IMR-90 (cell line): ENCODE data around the gene ALKBH5. TPM values are rescaled to one million over a fixed set of nuclear protein-coding genes. Genes with fewer than 3 reads are reported as not detected.

ENCODE experiments used
- ATAC-seq: fragments of 200-7000 bp; cut with Tn5 transposase; 2 replicates; pipeline ENCODE4 v1.9.1; 2020; ENCODE audit warnings: low read depth, mild to moderate bottlenecking, moderate library complexity
- BruUV-seq: library from RNA; stranded (reverse); fragments of 400-500 nt; replicated peaks from 2 replicates; lab custom pipeline; 2021; lab: Mats Ljungman, UMichigan
- CTCF ChIA-PET: fragments of 300-600 bp; formaldehyde crosslinking; extraction: SDS; loops from one replicate; lab custom pipeline; 2021; ENCODE audit warnings: antibody characterized with exemption; lab: Yijun Ruan, JAX
- POLR2A ChIA-PET: fragments of 300-600 bp; sonication (Branson Sonifier 250); formaldehyde crosslinking; loops from one replicate; lab custom pipeline; 2022; ENCODE audit warnings: antibody characterized with exemption; ENCODE audit not compliant: unreplicated experiment; lab: Charles Lee
- DNase-seq: peaks from one replicate; pipeline ENCODE4 v3.0.0; 2013
- H2AFZ ChIP-seq: replicated peaks from 2 replicates; pipeline ENCODE3; 2013; ENCODE audit warnings: low read length, mild to moderate bottlenecking; ENCODE audit not compliant: poor library complexity
- H2AK5ac ChIP-seq: 2 replicates; pipeline ENCODE4 v1.6.1; 2013; ENCODE audit warnings: low read depth, low read length, inconsistent platforms
- H2AK9ac ChIP-seq: replicated peaks from 2 replicates; pipeline ENCODE3; 2013; ENCODE audit warnings: mild to moderate bottlenecking, low read depth, low read length, moderate library complexity; ENCODE audit not compliant: poor library complexity
- H2BK120ac ChIP-seq: 2 replicates; pipeline ENCODE4 v1.6.1; 2013; ENCODE audit warnings: low read depth, low read length, inconsistent platforms
- H2BK15ac ChIP-seq: 3 replicates; pipeline ENCODE4 v1.6.1; 2013; ENCODE audit warnings: low read depth, low read length, inconsistent platforms
- H2BK20ac ChIP-seq: 2 replicates; pipeline ENCODE4 v1.6.1; 2013; ENCODE audit warnings: low read depth, mild to moderate bottlenecking, inconsistent platforms, low read length, moderate library complexity
- H2BK5ac ChIP-seq: 2 replicates; pipeline ENCODE4 v1.6.1; 2013; ENCODE audit warnings: mild to moderate bottlenecking, low read depth, low read length, inconsistent platforms; ENCODE audit not compliant: poor library complexity, severe bottlenecking
- H3K14ac ChIP-seq: replicated peaks from 2 replicates; pipeline ENCODE4 v1.6.1; 2013; ENCODE audit warnings: low read depth, low read length, inconsistent platforms
- H3K18ac ChIP-seq: 2 replicates; pipeline ENCODE4 v1.6.1; 2013; ENCODE audit warnings: low read depth, low read length, control low read depth
- H3K23ac ChIP-seq: 2 replicates; pipeline ENCODE4 v1.6.1; 2013; ENCODE audit warnings: low read depth, low read length, inconsistent platforms
- H3K27ac ChIP-seq: 2 replicates; pipeline ENCODE4 v1.5.1; 2013; ENCODE audit warnings: mild to moderate bottlenecking, control low read depth, low read length; ENCODE audit not compliant: insufficient read depth
- H3K27me3 ChIP-seq: 2 replicates; pipeline ENCODE4 v1.6.1; 2013; ENCODE audit warnings: low read length; ENCODE audit not compliant: control insufficient read depth, insufficient read depth
- H3K36me3 ChIP-seq: 2 replicates; pipeline ENCODE4 v1.6.1; 2013; ENCODE audit warnings: low read length, mixed read lengths; ENCODE audit not compliant: control insufficient read depth, insufficient read depth
- H3K4ac ChIP-seq: 2 replicates; pipeline ENCODE4 v1.6.1; 2013; ENCODE audit warnings: low read depth, low read length, inconsistent platforms
- H3K4me1 ChIP-seq: 2 replicates; pipeline ENCODE4 v1.6.1; 2013; ENCODE audit warnings: low read length, mixed read lengths; ENCODE audit not compliant: control insufficient read depth, insufficient read depth
- H3K4me2 ChIP-seq: 2 replicates; pipeline ENCODE4 v1.6.1; 2013; ENCODE audit warnings: low read depth, mild to moderate bottlenecking, control low read depth, low read length, moderate library complexity
- H3K4me3 ChIP-seq: 2 replicates; pipeline ENCODE4 v1.5.1; 2013; ENCODE audit warnings: low read depth, mild to moderate bottlenecking, control low read depth, low read length, moderate library complexity; ENCODE audit not compliant: insufficient read depth
- H3K56ac ChIP-seq: 2 replicates; pipeline ENCODE4 v1.6.1; 2013; ENCODE audit warnings: low read length, inconsistent platforms; ENCODE audit not compliant: insufficient read depth; ENCODE audit errors: extremely low read depth
- H3K79me1 ChIP-seq, 2 experiments: 2 replicates each; pipeline ENCODE4 v1.6.1; 2013; ENCODE audit warnings: low read length in 2 of 2, inconsistent platforms in 1 of 2, low read depth in 1 of 2
- H3K9ac ChIP-seq: 2 replicates; pipeline ENCODE4 v1.6.1; 2013; ENCODE audit warnings: low read depth, low read length, control low read depth
- H3K9me1 ChIP-seq: 2 replicates; pipeline ENCODE4 v1.6.1; 2013; ENCODE audit warnings: low read length, inconsistent platforms; ENCODE audit not compliant: insufficient read depth
- H3K9me3 ChIP-seq: 2 replicates; pipeline ENCODE4 v1.6.1; 2013; ENCODE audit warnings: low read length; ENCODE audit not compliant: control insufficient read depth, insufficient read depth
- H4K20me1 ChIP-seq: 2 replicates; pipeline ENCODE4 v1.6.1; 2013; ENCODE audit warnings: low read length, inconsistent platforms; ENCODE audit not compliant: insufficient read depth
- H4K5ac ChIP-seq: 2 replicates; pipeline ENCODE4 v1.6.1; 2013; ENCODE audit warnings: mild to moderate bottlenecking, low read depth, low read length, control low read depth
- H4K8ac ChIP-seq, 2 experiments: 2 replicates each; pipeline ENCODE4 v1.6.1; 2013; ENCODE audit warnings: low read depth in 2 of 2, low read length in 2 of 2, control low read depth in 1 of 2, inconsistent platforms in 1 of 2
- H4K91ac ChIP-seq: 2 replicates; pipeline ENCODE4 v1.6.1; 2013; ENCODE audit warnings: low read depth, low read length, inconsistent platforms; ENCODE audit not compliant: insufficient read depth
- BHLHE40 ChIP-seq: fragments of 150-350 bp; IDR thresholded peaks from 2 replicates; pipeline ENCODE4 v1.6.1; 2016; ENCODE audit warnings: mild to moderate bottlenecking, low read depth, low read length
- CEBPB ChIP-seq: IDR thresholded peaks from 2 replicates; pipeline ENCODE4 v1.6.1; 2012; ENCODE audit warnings: low read depth, low read length, improper control_type of control experiment
- CHD1 ChIP-seq: IDR thresholded peaks from 2 replicates; pipeline ENCODE4 v1.6.1; 2012; ENCODE audit warnings: low read depth, low read length, improper control_type of control experiment
- FOS ChIP-seq: fragments of 150-350 bp; IDR thresholded peaks from 2 replicates; pipeline ENCODE4 v1.6.1; 2016; ENCODE audit warnings: low read depth, low read length
- MAFK ChIP-seq: IDR thresholded peaks from 2 replicates; pipeline ENCODE4 v1.6.1; 2012; ENCODE audit warnings: low read depth, low read length, improper control_type of control experiment
- MAZ ChIP-seq: IDR thresholded peaks from 2 replicates; pipeline ENCODE4 v1.6.1; 2012; ENCODE audit warnings: low read depth, mild to moderate bottlenecking, low read length, improper control_type of control experiment, moderate library complexity, borderline replicate concordance
- MXI1 ChIP-seq: IDR thresholded peaks from 2 replicates; pipeline ENCODE4 v1.6.1; 2012; ENCODE audit warnings: low read depth, mild to moderate bottlenecking, low read length, moderate library complexity, borderline replicate concordance
- NFE2L2 ChIP-seq: fragments of 150-350 bp; IDR thresholded peaks from 2 replicates; pipeline ENCODE4 v1.6.1; 2016; ENCODE audit warnings: low read depth, mild to moderate bottlenecking, low read length
- POLR2A ChIP-seq: IDR thresholded peaks from 2 replicates; pipeline ENCODE4 v1.6.1; 2012; ENCODE audit warnings: mild to moderate bottlenecking, low read depth, low read length
- RAD21 ChIP-seq: IDR thresholded peaks from 2 replicates; pipeline ENCODE4 v1.6.1; 2012; ENCODE audit warnings: low read length, improper control_type of control experiment
- RCOR1 ChIP-seq: IDR thresholded peaks from 2 replicates; pipeline ENCODE4 v1.6.1; 2012; ENCODE audit warnings: mild to moderate bottlenecking, low read length, improper control_type of control experiment; ENCODE audit not compliant: insufficient replicate concordance
- RFX5 ChIP-seq: IDR thresholded peaks from 2 replicates; pipeline ENCODE4 v1.8.0; 2012; ENCODE audit warnings: low read depth, mild to moderate bottlenecking, low read length, moderate library complexity
- SMC3 ChIP-seq: fragments of 150-350 bp; IDR thresholded peaks from 2 replicates; pipeline ENCODE4 v1.6.1; 2016; ENCODE audit warnings: low read depth, mild to moderate bottlenecking, antibody characterized with exemption, low read length, moderate library complexity
- dilution Hi-C: fragments of 300-500 bp; cut with HindIII; formaldehyde crosslinking; loops from one replicate; pipeline ENCODE4 v1.14.3; 2018; ENCODE audit warnings: low sequenced_read_pairs; ENCODE audit not compliant: unreplicated experiment
- in situ Hi-C: fragments of 300-500 bp; cut with MboI; formaldehyde crosslinking; loops from 3 replicates; pipeline ENCODE4 v1.14.3; 2019; ENCODE audit warnings: low sequenced_read_pairs, inconsistent platforms, mixed read lengths
- intact Hi-C: fragments of 100-400 bp; cut with micrococcal nuclease; formaldehyde crosslinking; loops from 2 replicates; pipeline ENCODE4 v1.10.0; 2022
- polyA plus RNA-seq, 3 experiments: library from polyadenylated mRNA; depleted of rRNA; stranded (reverse); fragments of >200 nt; gene quantifications; 2 replicates each; pipeline ENCODE4 v1.2.3, GENCODE V29; 2012; ENCODE audit warnings: low replicate concordance in 1 of 3
- total RNA-seq: library from RNA; depleted of rRNA; stranded (reverse); fragments of >200 nt; gene quantifications from 2 replicates; pipeline ENCODE4 v1.2.3, GENCODE V29; 2012
- TF ChIP-seq, protein P1 (sequence below): fragments of 150-350 bp; IDR thresholded peaks from 2 replicates; pipeline ENCODE4 v1.6.1; 2017; ENCODE audit warnings: mild to moderate bottlenecking, antibody characterized with exemption, low read length, low read depth
- TF ChIP-seq, protein P2 (sequence below): conservative IDR thresholded peaks from 2 replicates; pipeline ENCODE4 v1.5.1; 2012; ENCODE audit warnings: mild to moderate bottlenecking, low read depth, low read length, improper control_type of control experiment
- TF ChIP-seq, protein P3 (sequence below): fragments of 150-350 bp; IDR thresholded peaks from 2 replicates; pipeline ENCODE4 v1.6.1; 2016; ENCODE audit warnings: low read depth, mild to moderate bottlenecking, low read length, moderate library complexity, borderline replicate concordance

Gene ALKBH5
- total and polyA plus RNA-seq, 2 of the 4 experiments (the other 2 are of a cell fraction), result 57.6 to 79.6 TPM

DNA sequence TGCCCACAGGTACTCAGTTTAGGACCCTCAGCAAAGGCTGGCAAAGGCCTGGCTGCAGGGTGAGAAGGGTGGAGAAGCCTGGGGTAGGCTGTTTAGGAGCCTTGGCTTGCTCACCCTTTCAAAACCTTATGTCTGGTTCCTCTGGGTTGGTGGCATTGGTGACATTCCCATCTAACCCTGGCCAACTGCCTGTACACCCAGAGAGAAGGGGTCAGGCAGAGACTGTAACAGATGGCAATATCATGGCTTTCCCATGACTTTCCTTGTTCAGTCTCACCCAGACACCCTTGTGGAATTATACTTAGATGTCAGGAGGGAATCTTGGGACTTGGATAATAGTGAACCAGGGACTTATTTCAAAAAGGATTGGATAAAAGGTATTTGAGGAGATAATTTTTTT lies 23.3 kb downstream of the ALKBH5 start:
- no peak overlapping the region for H2AFZ ChIP-seq
- H2BK5ac ChIP-seq, result no peak overlapping the region
- no peak overlapping the region for H2BK20ac ChIP-seq
- intact Hi-C loops, result no loop called here
- no peak overlapping the region for H2AK5ac ChIP-seq
- no peak overlapping the region for H4K8ac ChIP-seq
- dilution Hi-C loops, result no loop called here
- TF ChIP-seq SMC3 (no peak), CHD1 (no peak), BHLHE40 (no peak), CEBPB (no peak), RCOR1 (no peak), MXI1 (no peak), RAD21 (no peak), NFE2L2 (no peak), POLR2A (no peak), MAFK (no peak), MAZ (no peak), FOS (no peak), RFX5 (no peak)
- TF ChIP-seq, protein P1, sequence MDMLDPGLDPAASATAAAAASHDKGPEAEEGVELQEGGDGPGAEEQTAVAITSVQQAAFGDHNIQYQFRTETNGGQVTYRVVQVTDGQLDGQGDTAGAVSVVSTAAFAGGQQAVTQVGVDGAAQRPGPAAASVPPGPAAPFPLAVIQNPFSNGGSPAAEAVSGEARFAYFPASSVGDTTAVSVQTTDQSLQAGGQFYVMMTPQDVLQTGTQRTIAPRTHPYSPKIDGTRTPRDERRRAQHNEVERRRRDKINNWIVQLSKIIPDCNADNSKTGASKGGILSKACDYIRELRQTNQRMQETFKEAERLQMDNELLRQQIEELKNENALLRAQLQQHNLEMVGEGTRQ, result no peak
- TF ChIP-seq, protein P2, sequence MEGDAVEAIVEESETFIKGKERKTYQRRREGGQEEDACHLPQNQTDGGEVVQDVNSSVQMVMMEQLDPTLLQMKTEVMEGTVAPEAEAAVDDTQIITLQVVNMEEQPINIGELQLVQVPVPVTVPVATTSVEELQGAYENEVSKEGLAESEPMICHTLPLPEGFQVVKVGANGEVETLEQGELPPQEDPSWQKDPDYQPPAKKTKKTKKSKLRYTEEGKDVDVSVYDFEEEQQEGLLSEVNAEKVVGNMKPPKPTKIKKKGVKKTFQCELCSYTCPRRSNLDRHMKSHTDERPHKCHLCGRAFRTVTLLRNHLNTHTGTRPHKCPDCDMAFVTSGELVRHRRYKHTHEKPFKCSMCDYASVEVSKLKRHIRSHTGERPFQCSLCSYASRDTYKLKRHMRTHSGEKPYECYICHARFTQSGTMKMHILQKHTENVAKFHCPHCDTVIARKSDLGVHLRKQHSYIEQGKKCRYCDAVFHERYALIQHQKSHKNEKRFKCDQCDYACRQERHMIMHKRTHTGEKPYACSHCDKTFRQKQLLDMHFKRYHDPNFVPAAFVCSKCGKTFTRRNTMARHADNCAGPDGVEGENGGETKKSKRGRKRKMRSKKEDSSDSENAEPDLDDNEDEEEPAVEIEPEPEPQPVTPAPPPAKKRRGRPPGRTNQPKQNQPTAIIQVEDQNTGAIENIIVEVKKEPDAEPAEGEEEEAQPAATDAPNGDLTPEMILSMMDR, result no peak
- TF ChIP-seq, protein P3, sequence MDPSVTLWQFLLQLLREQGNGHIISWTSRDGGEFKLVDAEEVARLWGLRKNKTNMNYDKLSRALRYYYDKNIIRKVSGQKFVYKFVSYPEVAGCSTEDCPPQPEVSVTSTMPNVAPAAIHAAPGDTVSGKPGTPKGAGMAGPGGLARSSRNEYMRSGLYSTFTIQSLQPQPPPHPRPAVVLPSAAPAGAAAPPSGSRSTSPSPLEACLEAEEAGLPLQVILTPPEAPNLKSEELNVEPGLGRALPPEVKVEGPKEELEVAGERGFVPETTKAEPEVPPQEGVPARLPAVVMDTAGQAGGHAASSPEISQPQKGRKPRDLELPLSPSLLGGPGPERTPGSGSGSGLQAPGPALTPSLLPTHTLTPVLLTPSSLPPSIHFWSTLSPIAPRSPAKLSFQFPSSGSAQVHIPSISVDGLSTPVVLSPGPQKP, result no peak
- no peak overlapping the region for H3K27ac ChIP-seq
- peaks cover 61% of the 10 kb centered on the region for H3K36me3 ChIP-seq
- ChIA-PET CTCF (no interaction called here), POLR2A (no interaction called here)
- no peak overlapping the region for H3K18ac ChIP-seq
- H3K56ac ChIP-seq, result no peak overlapping the region
- H4K20me1 ChIP-seq, result peaks cover 65% of the 10 kb centered on the region
- BruUV-seq, result no TSS peak
- H3K27me3 ChIP-seq, result no peaks in the 10 kb centered on the region
- H3K9me3 ChIP-seq, result no peaks in the 10 kb centered on the region
- peak overlapping the region; percentile 50 for H2AK9ac ChIP-seq
- no peak overlapping the region for H3K14ac ChIP-seq
- in situ Hi-C loops, result no loop called here
- no peak overlapping the region for H3K4me2 ChIP-seq
- no peak for ATAC-seq
- H4K5ac ChIP-seq, result no peak overlapping the region
- H3K79me1 ChIP-seq, result peaks cover 17 to 68% of the 10 kb centered on the region in 2 experiments
- H3K9me1 ChIP-seq, result peaks cover 19% of the 10 kb centered on the region
- no peak overlapping the region for H2BK15ac ChIP-seq
- no peaks in the 10 kb centered on the region for H3K4me1 ChIP-seq
- no peak overlapping the region for H3K4ac ChIP-seq
- H4K91ac ChIP-seq, result no peak overlapping the region
- no peak overlapping the region for H3K9ac ChIP-seq
- H2BK120ac ChIP-seq, result no peak overlapping the region
- H3K23ac ChIP-seq, result no peak overlapping the region
- no peak overlapping the region for H3K4me3 ChIP-seq
- DNase-seq, result no peak
